Ishikawa (cell line): ENCODE measurements around the gene CHMP1A.

Source experiments
- CEBPB ChIP-seq: IDR thresholded peaks from 2 replicates; pipeline ENCODE4 v1.6.1; 2012
- CREB1 ChIP-seq: IDR thresholded peaks from 2 replicates; pipeline ENCODE4 v1.6.1; 2012; ENCODE audit warnings: low read depth
- EGR1 ChIP-seq: IDR thresholded peaks from 2 replicates; pipeline ENCODE4 v1.6.1; 2012
- EP300 ChIP-seq: IDR thresholded peaks from 2 replicates; pipeline ENCODE4 v1.6.1; 2012; ENCODE audit warnings: borderline replicate concordance
- FOXM1 ChIP-seq: IDR thresholded peaks from 2 replicates; pipeline ENCODE4 v1.6.1; 2012; ENCODE audit warnings: low read depth, borderline replicate concordance
- MAX ChIP-seq: IDR thresholded peaks from 2 replicates; pipeline ENCODE4 v1.6.1; 2012
- NFIC ChIP-seq: IDR thresholded peaks from 2 replicates; pipeline ENCODE4 v1.6.1; 2012
- RAD21 ChIP-seq: IDR thresholded peaks from 2 replicates; pipeline ENCODE4 v1.6.1; 2012; ENCODE audit warnings: low read depth
- REST ChIP-seq: IDR thresholded peaks from 2 replicates; pipeline ENCODE4 v1.6.1; 2012; ENCODE audit warnings: low read depth, mild to moderate bottlenecking
- TAF1 ChIP-seq: IDR thresholded peaks from 2 replicates; pipeline ENCODE4 v1.6.1; 2012; ENCODE audit warnings: low read depth, mild to moderate bottlenecking
- TCF12 ChIP-seq: IDR thresholded peaks from 2 replicates; pipeline ENCODE4 v1.6.1; 2012; ENCODE audit warnings: low read depth
- TEAD4 ChIP-seq: IDR thresholded peaks from 2 replicates; pipeline ENCODE4 v1.6.1; 2012
- YY1 ChIP-seq: IDR thresholded peaks from 2 replicates; pipeline ENCODE4 v1.6.1; 2012; ENCODE audit warnings: low read depth
- ZBTB7A ChIP-seq: IDR thresholded peaks from 2 replicates; pipeline ENCODE4 v1.6.1; 2012; ENCODE audit warnings: low read depth
- TF ChIP-seq, protein P1 (sequence below): IDR thresholded peaks from 2 replicates; pipeline ENCODE4 v1.6.1; 2012

Gene CHMP1A

GRCh38 chr16:89621136-89621697 lies 36.3 kb downstream of the CHMP1A start:
- no peak for TF ChIP-seq EP300
- TF ChIP-seq FOXM1: no peak
- no peak for TF ChIP-seq TAF1
- no peak for TF ChIP-seq NFIC
- no peak for TF ChIP-seq CEBPB
- TF ChIP-seq CREB1: no peak
- no peak for TF ChIP-seq RAD21
- TF ChIP-seq, protein P1, sequence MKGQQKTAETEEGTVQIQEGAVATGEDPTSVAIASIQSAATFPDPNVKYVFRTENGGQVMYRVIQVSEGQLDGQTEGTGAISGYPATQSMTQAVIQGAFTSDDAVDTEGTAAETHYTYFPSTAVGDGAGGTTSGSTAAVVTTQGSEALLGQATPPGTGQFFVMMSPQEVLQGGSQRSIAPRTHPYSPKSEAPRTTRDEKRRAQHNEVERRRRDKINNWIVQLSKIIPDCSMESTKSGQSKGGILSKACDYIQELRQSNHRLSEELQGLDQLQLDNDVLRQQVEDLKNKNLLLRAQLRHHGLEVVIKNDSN: no peak
- TF ChIP-seq TEAD4: no peak
- TF ChIP-seq ZBTB7A: no peak
- no peak for TF ChIP-seq REST
- no peak for TF ChIP-seq TCF12
- no peak for TF ChIP-seq MAX

DNA sequence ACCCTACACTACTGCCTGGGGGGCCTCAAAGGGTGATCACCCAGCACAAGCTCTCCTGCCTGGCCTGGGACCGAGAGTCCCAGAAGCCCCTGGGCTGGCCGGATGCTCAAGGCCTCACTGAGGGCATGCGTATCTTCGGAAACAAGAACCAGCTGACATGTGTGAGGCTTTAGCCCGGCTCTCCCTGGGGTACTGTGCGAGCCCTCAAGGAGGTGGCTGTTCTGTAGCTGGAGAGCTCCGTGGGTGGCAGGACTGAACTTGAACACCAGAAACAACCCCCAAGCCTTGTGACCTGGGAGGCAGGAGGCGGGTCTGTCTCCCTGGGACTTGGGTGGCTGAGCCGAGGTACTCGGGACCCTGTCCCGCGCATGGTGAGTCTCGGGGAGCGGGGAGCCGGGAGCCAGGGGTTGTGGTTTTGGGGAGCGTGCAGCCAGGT lies 37.1 kb downstream of the CHMP1A start:
- TF ChIP-seq, protein P1: no peak
- TF ChIP-seq EP300 (no peak), YY1 (no peak), TAF1 (no peak), MAX (no peak), EGR1 (no peak), TEAD4 (no peak), TCF12 (no peak), NFIC (no peak), RAD21 (no peak), REST (no peak), FOXM1 (no peak), CEBPB (no peak)

DNA sequence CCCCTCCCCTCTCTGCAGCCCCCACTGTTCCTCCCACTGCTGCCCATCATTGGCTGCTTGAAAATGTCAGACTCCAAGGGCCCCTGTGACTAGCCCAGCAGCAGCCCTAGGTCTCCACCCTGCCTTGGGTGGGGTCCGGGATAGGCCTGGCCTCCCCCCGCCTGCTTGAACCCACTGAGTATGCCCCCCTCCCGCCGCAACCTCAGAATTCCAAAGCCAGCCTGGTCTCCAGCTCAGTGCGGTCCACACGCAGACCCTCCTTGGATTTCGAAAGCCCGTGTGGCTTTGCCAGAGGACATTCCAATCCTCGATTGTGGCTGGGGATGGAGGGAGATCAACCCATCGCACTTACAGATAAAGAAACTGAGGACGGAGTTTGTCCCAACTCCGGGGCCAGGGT lies 37.7 kb downstream of the CHMP1A start:
- TF ChIP-seq ZBTB7A: 0 out of 2 replicates have a peak, but pooled peaks have one; percentile 41
- no peak for TF ChIP-seq TCF12
- TF ChIP-seq RAD21: no peak

DNA sequence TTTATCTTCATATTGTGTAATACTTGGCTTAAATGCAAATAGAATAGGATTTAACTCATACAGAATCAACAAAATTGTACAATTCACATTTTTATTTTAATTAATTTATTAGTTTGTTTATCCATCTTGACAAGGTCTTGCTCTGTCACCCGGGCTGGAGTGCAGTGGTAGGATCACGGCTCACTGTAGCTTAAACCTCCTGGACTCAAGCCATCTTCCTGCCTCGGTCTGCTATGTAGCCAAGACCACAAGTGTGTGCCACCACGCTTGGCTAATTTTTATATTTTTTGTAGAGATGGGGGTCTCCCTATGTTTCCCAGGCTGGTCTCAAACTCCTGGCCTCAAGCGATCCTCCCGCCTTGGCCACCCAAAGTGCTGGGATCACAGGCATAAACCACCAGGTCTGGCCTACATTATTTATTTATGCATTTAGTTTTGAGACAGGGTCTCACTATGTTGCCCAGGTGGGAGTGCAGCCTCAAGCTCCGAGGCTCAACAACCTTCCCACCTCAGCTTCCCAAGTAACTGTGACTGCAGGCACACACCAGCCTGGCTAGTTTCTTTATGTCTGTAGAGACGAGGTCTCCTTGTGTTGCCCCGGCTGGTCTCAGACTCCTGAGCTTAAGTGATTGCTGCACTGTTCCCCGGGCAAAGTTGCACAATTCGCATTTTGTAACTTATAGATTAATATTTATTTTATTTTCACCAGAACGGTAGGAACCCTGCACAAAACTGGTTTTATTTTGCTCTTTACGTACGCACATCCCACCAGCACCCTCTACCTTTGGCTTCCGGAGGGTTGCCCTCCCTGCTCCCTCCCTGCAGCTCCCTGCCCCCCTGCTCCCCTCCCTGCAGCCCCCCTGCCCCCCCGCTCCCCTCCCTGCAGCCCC lies 39.2 kb downstream of the CHMP1A start:
- TF ChIP-seq, protein P1: no peak
- peak; percentile 50; the same call in 1 of the 2 replicates for TF ChIP-seq CEBPB

DNA sequence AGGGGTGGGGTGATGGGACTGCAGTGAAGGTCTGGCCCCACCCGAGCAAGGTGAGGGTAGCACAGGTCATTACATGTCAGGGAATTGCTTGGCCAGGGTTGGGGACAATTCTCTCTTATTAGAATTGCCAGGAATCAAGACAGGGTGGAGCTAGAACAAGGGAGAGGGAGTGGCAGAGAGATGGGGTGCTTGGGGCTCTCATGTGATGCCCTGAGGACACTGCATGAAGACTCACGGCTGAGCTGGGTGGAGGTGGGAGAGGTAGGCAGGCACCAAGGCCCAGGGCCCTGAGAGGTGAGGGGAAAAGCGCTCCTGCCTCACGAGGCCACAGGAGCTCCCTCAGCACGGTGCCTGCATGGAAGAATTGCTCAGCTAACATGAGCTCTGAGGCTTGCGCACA lies 40.5 kb downstream of the CHMP1A start:
- TF ChIP-seq ZBTB7A (no peak), REST (no peak), CEBPB (no peak), MAX (no peak), TEAD4 (no peak), FOXM1 (no peak), EP300 (no peak), EGR1 (no peak), TCF12 (no peak), NFIC (no peak), RAD21 (no peak), TAF1 (no peak)
- TF ChIP-seq, protein P1: no peak
